Upper lobe of left lung (tissue), 4 donors: ENCODE results near the gene ST6GALNAC2.

Experiments used
- EP300 ChIP-seq, 4 donors: sonication (generic); formaldehyde crosslinking; IDR thresholded peaks; one replicate each; pipeline ENCODE4 v1.5.1; 2017; ENCODE audit warnings: antibody characterized with exemption in 4 of 4, control low read depth in 2 of 4
- POLR2AphosphoS5 ChIP-seq, 2 donors: sonication (generic); formaldehyde crosslinking; IDR thresholded peaks; one replicate each; pipeline ENCODE4 v1.5.1; 2017; ENCODE audit warnings: antibody characterized with exemption in 2 of 2
- TF ChIP-seq, protein P1 (sequence below), 6 experiments: fragments of 450-650 bp in 4 of 6; fragments of 200-600 bp in 2 of 6; sonication (generic) in 2 of 6; IDR thresholded peaks; one replicate each; pipeline ENCODE4 v1.5.1; 2016 to 2019; ENCODE audit warnings: antibody characterized with exemption in 6 of 6

DNA sequence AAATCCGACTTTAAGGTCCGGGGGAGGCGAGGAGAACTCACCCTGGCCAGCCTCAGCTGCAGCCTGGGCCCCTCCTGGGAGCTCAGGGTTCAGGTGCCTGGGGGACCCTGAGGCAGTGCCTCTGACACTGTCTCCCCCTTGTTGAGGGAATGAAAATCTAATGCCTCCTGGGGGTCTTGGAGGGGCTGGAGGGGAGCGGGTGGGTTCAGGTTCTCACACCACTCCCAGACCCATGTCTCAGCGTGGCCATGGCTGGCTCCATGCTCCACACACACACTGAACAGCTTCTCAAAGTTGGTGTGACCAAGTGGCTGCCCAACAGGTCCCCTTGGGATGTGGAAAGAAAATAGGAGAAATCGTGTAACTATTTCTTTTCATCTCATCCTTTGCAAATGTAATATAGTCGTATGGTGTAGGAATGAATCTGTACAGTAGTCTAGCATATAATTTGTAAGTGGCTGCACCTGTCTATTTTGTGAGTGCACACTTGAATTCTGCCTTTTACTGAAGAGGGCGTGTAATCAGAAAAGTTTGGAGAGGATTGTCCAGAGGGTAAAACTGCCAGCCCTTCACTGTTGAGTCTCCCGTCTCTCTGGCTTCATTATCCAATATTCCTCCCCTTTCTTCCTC lies 46.6 kb downstream of the ST6GALNAC2 start:
- no peak for TF ChIP-seq POLR2AphosphoS5 (IDR thresholded peaks at IDR 0.05)
- TF ChIP-seq EP300 (IDR thresholded peaks at IDR 0.05) = no peak
- TF ChIP-seq, protein P1, sequence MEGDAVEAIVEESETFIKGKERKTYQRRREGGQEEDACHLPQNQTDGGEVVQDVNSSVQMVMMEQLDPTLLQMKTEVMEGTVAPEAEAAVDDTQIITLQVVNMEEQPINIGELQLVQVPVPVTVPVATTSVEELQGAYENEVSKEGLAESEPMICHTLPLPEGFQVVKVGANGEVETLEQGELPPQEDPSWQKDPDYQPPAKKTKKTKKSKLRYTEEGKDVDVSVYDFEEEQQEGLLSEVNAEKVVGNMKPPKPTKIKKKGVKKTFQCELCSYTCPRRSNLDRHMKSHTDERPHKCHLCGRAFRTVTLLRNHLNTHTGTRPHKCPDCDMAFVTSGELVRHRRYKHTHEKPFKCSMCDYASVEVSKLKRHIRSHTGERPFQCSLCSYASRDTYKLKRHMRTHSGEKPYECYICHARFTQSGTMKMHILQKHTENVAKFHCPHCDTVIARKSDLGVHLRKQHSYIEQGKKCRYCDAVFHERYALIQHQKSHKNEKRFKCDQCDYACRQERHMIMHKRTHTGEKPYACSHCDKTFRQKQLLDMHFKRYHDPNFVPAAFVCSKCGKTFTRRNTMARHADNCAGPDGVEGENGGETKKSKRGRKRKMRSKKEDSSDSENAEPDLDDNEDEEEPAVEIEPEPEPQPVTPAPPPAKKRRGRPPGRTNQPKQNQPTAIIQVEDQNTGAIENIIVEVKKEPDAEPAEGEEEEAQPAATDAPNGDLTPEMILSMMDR (IDR thresholded peaks at IDR 0.05) = no peak
